Smooth muscle cell of the brain vasculature (primary cell): ENCODE results near the gene GPN1.
"Not testable (repeated sequence)": the region's sequence is repeated elsewhere in the genome, so short reads cannot be mapped to it uniquely, and the experiment has no call there.

ENCODE experiments used
- DNase-seq: peaks from one replicate; pipeline ENCODE4 v3.0.0-alpha.2; 2012; ENCODE audit warnings: low read depth, low spot score

The GPN1 gene

GRCh38 chr2:27672723-27673486, 44.1 kb downstream of the GPN1 start:
- DNase-seq, result no peak

GRCh38 chr2:27680571-27680970, 51.7 kb downstream of the GPN1 start:
- DNase-seq, result no peak

GRCh38 chr2:27681841-27682240, 53.0 kb downstream of the GPN1 start:
- DNase-seq, result no peak

- DNase-seq, result not testable (repeated sequence)
Observed at GRCh38 chr2:27682334-27682771, 53.5 kb downstream of the GPN1 start.

- peak; percentile 79 for DNase-seq
Observed at GRCh38 chr2:27683390-27684071, 54.7 kb downstream of the GPN1 start.

- not testable (repeated sequence) for DNase-seq
Observed at GRCh38 chr2:27685006-27685405, 56.2 kb downstream of the GPN1 start.

- DNase-seq, result no peak
Observed at GRCh38 chr2:27685577-27685976, 56.7 kb downstream of the GPN1 start.

- no peak for DNase-seq
Observed at GRCh38 chr2:27687232-27687631, 58.4 kb downstream of the GPN1 start.

GRCh38 chr2:27689424-27689823, 60.6 kb downstream of the GPN1 start:
- DNase-seq, result no peak

- no peak for DNase-seq
Observed at GRCh38 chr2:27690052-27690451, 61.2 kb downstream of the GPN1 start.

- DNase-seq, result no peak
Observed at GRCh38 chr2:27697660-27698059, 68.8 kb downstream of the GPN1 start.
